LNCaP clone FGC (cell line): Measurements from ENCODE around the gene RCC2.

Experiments used
- DNase-seq: peaks from one replicate; pipeline ENCODE4 v3.0.0-alpha.2; 2011; ENCODE audit warnings: low read depth
- H3K4me3 ChIP-seq: 2 replicates; pipeline ENCODE4 v1.5.1; 2011; ENCODE audit warnings: mild to moderate bottlenecking, low read depth, low read length, control low read depth
- TF ChIP-seq, protein P1 (sequence below): IDR thresholded peaks from 2 replicates; pipeline ENCODE4 v1.5.1; 2012; ENCODE audit warnings: mild to moderate bottlenecking; ENCODE audit not compliant: control insufficient read depth, insufficient read depth; ENCODE audit errors: extremely low read depth

RCC2 gene

DNA sequence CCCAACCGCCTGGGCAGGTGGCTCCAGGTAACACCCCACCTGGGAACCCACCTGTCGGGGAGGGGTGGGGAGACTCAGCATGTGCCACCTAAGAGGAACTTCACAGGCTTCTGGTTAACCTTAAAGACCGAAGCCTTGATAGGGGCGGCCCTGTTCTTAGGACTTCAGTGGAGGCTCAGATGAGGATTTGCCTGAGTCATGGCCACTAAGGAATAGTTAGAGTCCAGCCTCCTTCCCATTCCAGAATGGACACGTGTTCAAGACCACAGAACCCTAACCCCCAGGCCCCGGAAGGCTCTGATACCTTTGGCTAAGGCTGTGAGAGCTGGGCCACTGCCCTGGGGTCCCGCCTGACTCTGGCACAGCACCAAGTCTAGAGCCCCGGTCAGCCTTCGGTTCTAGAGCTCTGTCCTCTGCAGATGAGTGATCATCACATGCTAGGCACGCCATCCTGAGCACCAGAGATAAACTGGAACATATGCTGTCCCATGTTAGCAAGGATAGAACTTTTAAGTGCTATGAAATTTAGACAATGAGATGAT lies 47.2 kb downstream of the RCC2 start:
- no peak for DNase-seq
- no peak overlapping the region for H3K4me3 ChIP-seq
- TF ChIP-seq, protein P1, sequence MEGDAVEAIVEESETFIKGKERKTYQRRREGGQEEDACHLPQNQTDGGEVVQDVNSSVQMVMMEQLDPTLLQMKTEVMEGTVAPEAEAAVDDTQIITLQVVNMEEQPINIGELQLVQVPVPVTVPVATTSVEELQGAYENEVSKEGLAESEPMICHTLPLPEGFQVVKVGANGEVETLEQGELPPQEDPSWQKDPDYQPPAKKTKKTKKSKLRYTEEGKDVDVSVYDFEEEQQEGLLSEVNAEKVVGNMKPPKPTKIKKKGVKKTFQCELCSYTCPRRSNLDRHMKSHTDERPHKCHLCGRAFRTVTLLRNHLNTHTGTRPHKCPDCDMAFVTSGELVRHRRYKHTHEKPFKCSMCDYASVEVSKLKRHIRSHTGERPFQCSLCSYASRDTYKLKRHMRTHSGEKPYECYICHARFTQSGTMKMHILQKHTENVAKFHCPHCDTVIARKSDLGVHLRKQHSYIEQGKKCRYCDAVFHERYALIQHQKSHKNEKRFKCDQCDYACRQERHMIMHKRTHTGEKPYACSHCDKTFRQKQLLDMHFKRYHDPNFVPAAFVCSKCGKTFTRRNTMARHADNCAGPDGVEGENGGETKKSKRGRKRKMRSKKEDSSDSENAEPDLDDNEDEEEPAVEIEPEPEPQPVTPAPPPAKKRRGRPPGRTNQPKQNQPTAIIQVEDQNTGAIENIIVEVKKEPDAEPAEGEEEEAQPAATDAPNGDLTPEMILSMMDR, result no peak

DNA sequence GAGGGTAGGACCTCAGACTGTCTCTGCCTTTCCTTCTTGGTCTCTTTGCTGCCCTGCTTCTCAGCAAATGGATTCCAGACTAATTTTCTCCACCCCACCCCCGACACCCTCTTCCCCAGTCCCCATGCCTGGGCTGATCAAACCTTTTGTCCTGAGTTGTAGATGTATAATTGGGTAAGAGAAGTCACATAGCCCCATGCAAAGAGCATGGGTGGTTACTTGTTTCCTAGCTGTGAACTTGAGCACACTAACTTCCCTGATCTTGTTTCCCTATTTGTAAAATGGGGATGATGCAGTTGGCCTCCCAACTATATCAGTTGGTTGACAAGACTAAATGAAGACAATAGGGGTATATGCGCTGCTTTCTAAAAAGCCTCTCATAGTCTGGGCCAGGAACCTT lies 58.3 kb downstream of the RCC2 start:
- DNase-seq, result no peak
- TF ChIP-seq, protein P1, result no peak
- no peak overlapping the region for H3K4me3 ChIP-seq

DNA sequence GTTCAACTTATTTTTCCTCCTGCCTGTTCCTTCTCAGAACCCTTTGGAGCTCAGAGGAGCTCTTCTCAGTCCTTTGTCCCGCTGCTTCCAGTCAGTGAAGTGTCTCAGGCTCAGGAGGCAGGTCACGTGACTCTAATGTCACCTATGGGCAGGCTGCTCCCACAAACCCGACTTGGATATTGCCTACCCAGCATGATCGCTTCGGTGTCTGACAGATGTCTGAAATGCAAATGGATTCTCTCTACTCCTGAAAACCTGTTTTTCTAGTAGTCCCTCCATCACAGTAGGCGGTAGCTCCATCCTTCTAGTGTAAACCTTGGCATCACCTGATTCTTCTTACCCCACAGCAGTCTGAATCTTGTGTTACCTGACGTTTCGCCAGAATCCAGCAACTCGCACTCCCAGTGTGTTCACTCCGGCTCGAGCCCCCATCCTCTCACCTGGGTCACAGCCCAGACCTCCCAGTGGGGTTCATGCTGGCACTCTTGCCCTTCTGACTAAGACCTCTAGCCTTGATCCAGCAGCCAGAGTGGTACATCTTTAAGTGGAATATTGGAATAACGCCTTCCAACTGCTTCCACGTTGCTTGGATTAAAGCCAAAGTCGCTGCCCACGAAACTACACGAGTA lies 62.0 kb downstream of the RCC2 start:
- TF ChIP-seq, protein P1, result no peak
- peak; percentile 39 for DNase-seq
- H3K4me3 ChIP-seq, result no peak overlapping the region

DNA sequence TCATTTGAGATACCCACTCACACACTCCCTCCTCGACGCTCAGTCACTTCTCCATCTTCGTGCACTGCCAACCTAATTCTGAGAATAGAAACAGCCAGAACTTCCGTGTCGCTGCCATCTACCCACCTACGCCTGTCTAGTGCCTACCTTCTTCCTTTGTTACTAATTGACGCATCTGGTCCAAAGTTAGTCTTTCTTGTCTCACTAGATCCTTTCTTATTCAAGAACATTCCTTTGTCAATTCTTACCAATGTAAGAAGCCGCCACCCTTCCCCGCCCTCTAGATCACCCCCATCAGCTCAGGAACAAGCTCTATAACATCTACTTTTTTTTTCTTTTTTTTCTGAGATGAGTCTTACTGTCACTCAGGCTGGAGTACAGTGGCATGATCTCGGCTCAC lies 63.8 kb downstream of the RCC2 start:
- no peak overlapping the region for H3K4me3 ChIP-seq
- TF ChIP-seq, protein P1, result no peak
- no peak for DNase-seq

DNA sequence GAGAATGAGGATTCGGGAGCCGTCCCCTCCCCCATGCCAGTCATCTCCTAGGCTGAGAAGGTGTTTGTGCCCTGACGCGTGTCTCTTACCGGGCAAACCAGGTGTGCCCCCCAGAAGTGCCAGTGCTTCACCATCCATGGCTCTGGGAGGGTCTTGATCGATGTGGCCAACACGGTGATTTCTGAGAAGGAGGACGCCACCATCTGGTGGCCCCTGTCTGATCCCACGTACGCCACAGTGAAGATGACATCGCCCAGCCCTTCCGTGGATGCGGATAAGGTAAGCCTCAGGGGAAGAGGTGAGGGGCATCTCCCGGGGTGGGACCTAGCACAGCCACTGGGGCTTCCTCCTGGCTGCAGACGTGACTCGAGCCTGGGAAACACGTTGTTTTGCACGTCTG lies 66.5 kb downstream of the RCC2 start:
- TF ChIP-seq, protein P1, result no peak
- no peak for DNase-seq
- no peak overlapping the region for H3K4me3 ChIP-seq

DNA sequence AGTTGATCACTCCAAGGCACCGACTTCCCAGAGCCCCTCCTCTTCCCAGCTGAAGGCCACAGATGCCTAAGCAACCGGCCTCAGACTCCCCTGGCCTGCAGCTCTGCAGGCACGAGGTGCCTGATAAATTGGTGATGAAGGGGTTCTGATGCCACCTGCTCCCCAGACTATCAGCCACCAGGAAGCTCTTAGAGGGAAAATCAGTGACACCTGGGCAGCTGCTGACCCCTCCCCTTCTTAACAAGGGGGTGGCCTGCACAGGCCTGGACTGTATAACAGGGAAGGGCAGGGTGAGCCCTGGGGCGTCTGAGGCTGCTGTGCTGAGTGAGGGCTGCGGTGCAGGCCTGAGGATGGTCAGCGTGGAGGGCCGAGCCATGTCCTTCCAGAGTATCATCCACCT lies 67.6 kb downstream of the RCC2 start, which contains the start of gene PADI6:
TSS of gene PADI6 (plus strand) at position 301 of the 400 bp plus-strand sequence. CDS start at position 351, 50 bp downstream.
- H3K4me3 ChIP-seq, result no peak within 1 kb of the TSS
- TF ChIP-seq, protein P1, result no peak
- DNase-seq, result no peak

DNA sequence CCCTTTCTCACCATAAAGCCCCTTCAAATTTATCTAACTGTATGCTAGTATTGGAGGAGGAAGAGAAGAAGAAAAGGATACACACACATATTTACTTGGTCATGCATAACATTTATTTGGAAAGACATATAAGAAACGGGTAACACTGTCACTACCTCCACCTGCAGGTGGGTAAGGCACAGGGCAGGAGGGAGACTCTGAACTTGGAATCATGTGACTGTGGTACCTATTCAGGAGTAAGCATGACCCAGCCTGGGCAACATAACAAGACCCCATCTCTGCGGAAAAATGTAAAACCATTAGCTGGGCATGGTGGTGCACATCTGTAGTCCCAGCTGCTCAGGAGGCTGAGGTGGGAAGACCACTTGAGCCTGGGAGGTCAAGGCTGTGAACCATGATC lies 68.9 kb downstream of the RCC2 start:
- H3K4me3 ChIP-seq, result no peak overlapping the region
- TF ChIP-seq, protein P1, result peak; percentile 48
- no peak for DNase-seq
